Limb (tissue), 2 donors: Measurements from ENCODE around the gene CACNA2D1.

Experiments
- DNase-seq, 2 donors: peaks; one replicate each; pipeline ENCODE4 v3.0.0-alpha.2; 2016; ENCODE audit errors: extremely low spot score in 2 of 2

The CACNA2D1 gene

GRCh38 chr7:82345886-82346285 lies 97.7 kb downstream of the CACNA2D1 start:
- no peak for DNase-seq

GRCh38 chr7:82343716-82344115 lies 99.9 kb downstream of the CACNA2D1 start:
- DNase-seq: no peak

- DNase-seq: no peak
Observed at GRCh38 chr7:82339958-82340357, 103.6 kb downstream of the CACNA2D1 start.

GRCh38 chr7:82335927-82336326 lies 107.7 kb downstream of the CACNA2D1 start:
- DNase-seq: peak; percentile 19 to 45

GRCh38 chr7:82335001-82335400 lies 108.6 kb downstream of the CACNA2D1 start:
- no peak for DNase-seq

- DNase-seq: no peak
Observed at GRCh38 chr7:82331234-82331633, 112.3 kb downstream of the CACNA2D1 start.

- no peak for DNase-seq
Observed at GRCh38 chr7:82330706-82331215, 112.8 kb downstream of the CACNA2D1 start.

- no peak for DNase-seq
Observed at GRCh38 chr7:82327898-82328297, 115.7 kb downstream of the CACNA2D1 start.

- no peak for DNase-seq
Observed at GRCh38 chr7:82325416-82325815, 118.2 kb downstream of the CACNA2D1 start.

- DNase-seq: no peak
Observed at GRCh38 chr7:82323806-82324205, 119.8 kb downstream of the CACNA2D1 start.

GRCh38 chr7:82319674-82320118 lies 123.9 kb downstream of the CACNA2D1 start:
- DNase-seq: peak; percentile 63 to 71

- no peak for DNase-seq
Observed at GRCh38 chr7:82318786-82319185, 124.8 kb downstream of the CACNA2D1 start.

- DNase-seq: no peak
Observed at GRCh38 chr7:82317760-82318159, 125.8 kb downstream of the CACNA2D1 start.

- no peak for DNase-seq
Observed at GRCh38 chr7:82317257-82317721, 126.3 kb downstream of the CACNA2D1 start.

- no peak for DNase-seq
Observed at GRCh38 chr7:82313269-82313668, 130.3 kb downstream of the CACNA2D1 start.

GRCh38 chr7:82312646-82313045 lies 130.9 kb downstream of the CACNA2D1 start:
- DNase-seq: no peak

GRCh38 chr7:82305347-82306005 lies 138.1 kb downstream of the CACNA2D1 start:
- no peak for DNase-seq

GRCh38 chr7:82294865-82295264 lies 148.7 kb downstream of the CACNA2D1 start:
- DNase-seq: no peak

- DNase-seq: no peak
Observed at GRCh38 chr7:82294382-82294784, 149.2 kb downstream of the CACNA2D1 start.

GRCh38 chr7:82293467-82293866 lies 150.1 kb downstream of the CACNA2D1 start:
- no peak for DNase-seq

GRCh38 chr7:82291931-82292330 lies 151.6 kb downstream of the CACNA2D1 start:
- DNase-seq: no peak

GRCh38 chr7:82289889-82290288 lies 153.7 kb downstream of the CACNA2D1 start:
- DNase-seq: no peak

GRCh38 chr7:82289152-82289535 lies 154.4 kb downstream of the CACNA2D1 start:
- DNase-seq: no peak

- DNase-seq: no peak
Observed at GRCh38 chr7:82286798-82287140, 156.8 kb downstream of the CACNA2D1 start.
